ENCODE results near the gene PJVK.

PJVK gene

GRCh38 chr2:178480227-178481181 is 29.3 kb downstream of the PJVK start, which contains the start of gene PLEKHA3:
PLEKHA3 (plus strand) TSS chr2:178480457; CDS start chr2:178480870, 413 bp downstream.
- peak; percentile 76 for DNase-seq (ENCODE audit: low spot score)

DNA sequence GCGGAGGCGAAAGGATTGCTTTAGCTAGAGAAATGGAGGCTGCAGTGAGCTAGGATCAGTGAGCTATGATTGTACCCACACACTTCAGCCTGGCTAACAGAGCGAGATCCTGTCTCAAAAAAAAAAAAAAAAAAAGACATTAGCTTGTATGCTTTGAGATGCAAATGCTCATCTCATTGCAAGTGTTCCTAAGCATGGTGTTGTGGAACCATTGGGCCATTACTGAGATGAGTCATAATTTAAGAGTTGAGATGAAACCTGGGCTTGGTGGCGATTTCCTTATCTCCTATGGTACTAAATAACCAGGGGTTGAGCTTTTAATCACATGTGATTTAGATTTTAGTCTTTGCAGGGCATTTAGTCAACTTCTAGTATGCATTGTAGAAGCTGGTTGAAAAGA is 31.3 kb downstream of the PJVK start:
- peak; percentile 6 for DNase-seq (ENCODE audit: low spot score)

- DNase-seq (ENCODE audit: low spot score), result no peak
Measured at GRCh38 chr2:178484245-178485041, 33.3 kb downstream of the PJVK start.

- no peak for DNase-seq (ENCODE audit: low spot score)
Measured at GRCh38 chr2:178485356-178485755, 34.2 kb downstream of the PJVK start.

DNA sequence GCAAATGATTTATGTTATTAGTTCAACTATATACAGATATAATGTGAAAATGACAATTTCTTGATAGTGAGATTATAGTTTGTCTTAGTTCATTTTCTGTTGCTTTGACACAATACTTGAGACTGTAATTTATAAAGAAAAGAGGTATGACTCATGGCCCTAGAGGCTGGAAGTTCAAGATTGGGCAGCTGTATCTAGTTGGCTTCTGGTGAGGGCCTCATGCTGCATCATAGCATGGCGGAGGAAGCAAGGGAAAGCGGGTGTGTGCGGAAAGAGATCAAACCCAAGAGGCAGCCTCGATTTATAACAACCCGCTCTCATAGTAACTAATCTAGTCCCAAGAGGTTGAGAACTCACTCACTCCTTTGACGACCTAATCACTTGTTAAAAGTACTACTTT is 40.4 kb downstream of the PJVK start:
- DNase-seq (ENCODE audit: low spot score), result no peak

- no peak for DNase-seq (ENCODE audit: low spot score)
Measured at GRCh38 chr2:178496049-178496448, 44.9 kb downstream of the PJVK start.

- DNase-seq (ENCODE audit: low spot score), result no peak
Measured at GRCh38 chr2:178498137-178498536, 47.0 kb downstream of the PJVK start.

DNA sequence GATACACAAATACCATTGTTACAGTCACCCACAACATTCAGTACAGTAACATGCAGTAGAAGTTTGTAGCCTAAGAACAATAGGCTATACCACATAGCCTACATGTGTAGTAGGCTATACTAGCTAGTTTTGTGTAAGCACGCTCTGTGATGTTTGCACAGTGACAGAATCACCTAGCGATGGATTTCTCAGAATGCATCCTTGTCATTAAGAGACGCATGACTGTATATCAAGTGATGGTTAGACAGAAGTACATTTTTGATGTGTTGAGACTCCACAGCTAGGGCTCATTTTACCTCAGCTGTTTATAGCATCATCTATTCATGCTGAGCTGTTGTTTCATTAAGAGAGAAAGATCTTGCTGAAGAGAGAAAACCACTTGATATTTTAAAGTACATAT is 48.5 kb downstream of the PJVK start:
- DNase-seq (ENCODE audit: low spot score), result no peak

DNA sequence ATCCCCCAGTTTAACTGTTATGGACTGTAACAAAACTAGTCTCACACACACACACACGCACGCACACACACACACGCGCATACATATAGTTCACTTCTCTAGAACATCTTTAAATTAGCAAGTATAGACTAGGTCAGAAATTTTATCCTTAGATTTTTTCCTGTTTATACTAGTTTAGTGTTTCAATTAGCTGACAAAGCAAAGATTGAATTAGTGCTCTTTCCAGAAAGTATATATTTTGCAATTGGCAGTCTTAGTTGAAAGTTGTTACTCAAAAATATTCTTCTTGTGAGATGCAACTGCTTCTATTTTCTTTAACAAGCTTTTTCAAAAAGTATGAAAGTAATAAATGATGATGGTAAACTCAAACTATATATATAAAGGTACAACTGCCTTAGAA is 51.6 kb downstream of the PJVK start:
- DNase-seq (ENCODE audit: low spot score), result no peak

- no peak for DNase-seq (ENCODE audit: low spot score)
Measured at GRCh38 chr2:178506101-178506500, 54.9 kb downstream of the PJVK start.

- DNase-seq (ENCODE audit: low spot score), result no peak
Measured at GRCh38 chr2:178506524-178506923, 55.3 kb downstream of the PJVK start.

DNA sequence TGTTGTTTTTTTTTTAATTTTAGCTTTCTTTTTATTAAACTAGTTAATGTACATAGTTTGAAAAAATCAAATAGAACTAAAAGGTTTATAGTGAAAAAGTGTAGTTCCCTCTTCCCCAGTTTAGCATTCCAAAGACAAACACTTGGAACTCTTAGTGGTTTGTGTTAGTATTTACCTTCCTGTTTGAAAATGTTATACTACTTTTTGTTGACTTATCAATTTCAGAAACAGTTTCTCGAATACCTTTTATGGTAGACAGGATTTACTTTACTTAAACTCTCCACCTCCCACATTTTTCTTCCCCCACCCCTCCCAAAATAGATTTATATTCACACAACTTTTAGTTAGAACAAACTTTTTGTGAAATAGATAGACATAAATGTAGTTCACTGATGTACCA is 55.8 kb downstream of the PJVK start:
- DNase-seq (ENCODE audit: low spot score), result no peak

- DNase-seq (ENCODE audit: low spot score), result no peak
Measured at GRCh38 chr2:178508646-178509045, 57.5 kb downstream of the PJVK start.

GRCh38 chr2:178510384-178510783 is 59.2 kb downstream of the PJVK start:
- DNase-seq (ENCODE audit: low spot score), result no peak
